Measurements from ENCODE around the gene TFF3.

The TFF3 gene

DNA sequence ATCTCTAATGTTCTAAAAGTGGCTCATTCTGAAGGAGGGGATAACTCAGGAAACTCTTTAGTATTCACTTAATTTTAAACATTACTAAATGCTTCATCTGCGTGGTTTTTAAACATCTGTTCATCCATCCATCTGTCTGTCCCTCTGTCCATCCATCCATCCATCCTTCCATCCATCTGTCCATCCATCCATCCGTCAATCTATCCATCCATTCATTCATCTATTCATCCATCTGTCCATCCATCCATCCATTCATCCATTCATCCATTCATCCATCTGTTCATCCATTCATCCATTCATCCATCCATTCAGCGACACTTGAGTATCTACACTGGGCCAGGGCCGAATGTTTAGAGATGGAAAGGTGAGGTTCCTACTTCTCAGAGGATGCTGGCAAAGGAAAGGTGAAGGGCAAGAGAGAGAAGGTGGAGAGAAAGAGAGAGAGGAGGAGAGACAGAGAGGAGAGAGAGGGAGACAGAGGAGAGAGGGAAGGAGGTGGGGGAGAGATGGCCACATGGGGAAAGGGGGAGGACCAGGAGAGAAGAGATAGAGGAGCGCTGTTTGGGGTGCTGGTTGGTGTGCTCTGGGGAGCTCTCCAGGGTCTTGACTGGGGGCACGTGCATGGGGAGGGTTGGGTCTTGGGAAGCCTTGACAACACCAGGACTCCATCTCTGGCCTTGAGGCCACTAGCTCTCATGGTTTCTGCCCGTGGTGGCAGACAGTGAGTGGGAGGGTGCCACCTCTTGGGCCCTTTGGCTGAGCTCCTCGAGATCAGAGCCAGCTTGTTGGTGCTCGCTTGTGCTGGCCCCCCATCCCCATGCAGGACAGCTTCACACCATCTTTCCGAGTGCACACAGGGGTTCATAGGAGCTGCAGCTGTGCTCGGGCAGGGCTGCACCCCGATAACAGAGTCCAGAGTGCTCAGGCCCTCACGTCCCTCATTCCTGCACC lies 50.7 kb downstream of the TFF3 start:
- no peak for DNase-seq (ENCODE audit: extremely low read depth, insufficient read length)
- H3K4me3 ChIP-seq (replicated peaks; ENCODE audit: low read depth, low read length) = no peak overlapping the region
- H3K27me3 ChIP-seq (replicated peaks; ENCODE audit: control insufficient read depth, insufficient read depth, low read length) = no peaks in the 10 kb centered on the region; the same call in 1 of the 2 replicates
- no peaks in the 10 kb centered on the region for H3K36me3 ChIP-seq (ENCODE audit: control insufficient read depth, insufficient read depth, low read length)
- TF ChIP-seq, protein P1, sequence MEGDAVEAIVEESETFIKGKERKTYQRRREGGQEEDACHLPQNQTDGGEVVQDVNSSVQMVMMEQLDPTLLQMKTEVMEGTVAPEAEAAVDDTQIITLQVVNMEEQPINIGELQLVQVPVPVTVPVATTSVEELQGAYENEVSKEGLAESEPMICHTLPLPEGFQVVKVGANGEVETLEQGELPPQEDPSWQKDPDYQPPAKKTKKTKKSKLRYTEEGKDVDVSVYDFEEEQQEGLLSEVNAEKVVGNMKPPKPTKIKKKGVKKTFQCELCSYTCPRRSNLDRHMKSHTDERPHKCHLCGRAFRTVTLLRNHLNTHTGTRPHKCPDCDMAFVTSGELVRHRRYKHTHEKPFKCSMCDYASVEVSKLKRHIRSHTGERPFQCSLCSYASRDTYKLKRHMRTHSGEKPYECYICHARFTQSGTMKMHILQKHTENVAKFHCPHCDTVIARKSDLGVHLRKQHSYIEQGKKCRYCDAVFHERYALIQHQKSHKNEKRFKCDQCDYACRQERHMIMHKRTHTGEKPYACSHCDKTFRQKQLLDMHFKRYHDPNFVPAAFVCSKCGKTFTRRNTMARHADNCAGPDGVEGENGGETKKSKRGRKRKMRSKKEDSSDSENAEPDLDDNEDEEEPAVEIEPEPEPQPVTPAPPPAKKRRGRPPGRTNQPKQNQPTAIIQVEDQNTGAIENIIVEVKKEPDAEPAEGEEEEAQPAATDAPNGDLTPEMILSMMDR (IDR thresholded peaks at IDR 0.05; ENCODE audit: insufficient read depth, low read length, poor library complexity, severe bottlenecking) = no peak

DNA sequence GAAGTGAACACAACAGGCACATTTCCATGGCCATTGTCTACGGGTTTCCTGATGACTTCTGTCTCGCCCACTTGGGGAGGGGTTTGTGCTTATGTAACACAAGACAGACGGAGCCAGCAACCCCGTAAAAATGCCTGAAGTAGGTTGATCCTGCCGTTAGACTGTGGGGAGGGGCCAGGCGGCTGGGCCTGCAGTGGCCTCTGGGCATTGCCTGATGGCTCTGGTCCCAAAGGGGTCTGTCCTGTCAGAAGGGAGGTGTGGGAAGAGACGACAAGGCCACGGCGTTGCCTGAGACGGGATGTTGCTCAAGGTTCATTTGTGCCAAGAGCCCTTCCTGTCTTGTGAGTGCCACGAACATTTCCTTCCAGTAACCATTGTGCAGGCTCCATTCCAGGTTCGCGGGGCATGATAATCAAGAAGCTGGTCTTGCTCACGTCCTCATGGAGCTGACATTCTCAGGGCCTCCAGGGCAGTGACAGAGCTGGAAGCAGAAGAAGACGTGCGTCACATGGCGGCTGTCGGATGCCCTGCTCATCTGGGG lies 51.5 kb downstream of the TFF3 start:
- Histone ChIP-seq H3K4me3 (replicated peaks; ENCODE audit: low read depth, low read length) (no peak overlapping the region), H3K36me3 (ENCODE audit: control insufficient read depth, insufficient read depth, low read length) (no peaks in the 10 kb centered on the region), H3K27me3 (replicated peaks; ENCODE audit: control insufficient read depth, insufficient read depth, low read length) (no peaks in the 10 kb centered on the region; the same call in 1 of the 2 replicates)
- TF ChIP-seq, protein P1 (IDR thresholded peaks at IDR 0.05; ENCODE audit: insufficient read depth, low read length, poor library complexity, severe bottlenecking) = no peak
- DNase-seq (ENCODE audit: extremely low read depth, insufficient read length) = no peak

DNA sequence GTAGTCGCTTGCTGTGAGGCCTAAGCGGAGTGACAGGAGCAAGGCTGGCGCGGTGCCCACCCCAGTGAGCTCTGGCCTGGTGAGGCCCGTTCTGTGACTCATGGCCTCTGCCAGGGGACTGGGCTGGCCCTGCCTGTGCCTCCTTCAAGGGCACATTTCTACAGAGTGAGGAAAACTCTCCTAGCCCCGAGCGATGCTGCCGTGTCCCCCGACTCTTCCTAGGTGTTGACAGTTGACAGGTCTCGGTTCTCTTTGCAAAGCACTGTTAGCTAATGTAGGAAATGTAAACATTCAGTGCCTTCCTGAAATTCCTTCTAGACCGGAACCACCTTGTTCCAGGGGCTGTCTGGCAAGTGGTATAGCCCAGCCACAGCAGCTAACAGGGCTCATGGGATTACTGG lies 52.4 kb downstream of the TFF3 start:
- TF ChIP-seq, protein P1 (IDR thresholded peaks at IDR 0.05; ENCODE audit: insufficient read depth, low read length, poor library complexity, severe bottlenecking) = no peak
- DNase-seq (ENCODE audit: extremely low read depth, insufficient read length) = no peak
- H3K27me3 ChIP-seq (replicated peaks; ENCODE audit: control insufficient read depth, insufficient read depth, low read length) = no peaks in the 10 kb centered on the region; the same call in 1 of the 2 replicates
- H3K4me3 ChIP-seq (replicated peaks; ENCODE audit: low read depth, low read length) = no peak overlapping the region
- H3K36me3 ChIP-seq (ENCODE audit: control insufficient read depth, insufficient read depth, low read length) = no peaks in the 10 kb centered on the region

DNA sequence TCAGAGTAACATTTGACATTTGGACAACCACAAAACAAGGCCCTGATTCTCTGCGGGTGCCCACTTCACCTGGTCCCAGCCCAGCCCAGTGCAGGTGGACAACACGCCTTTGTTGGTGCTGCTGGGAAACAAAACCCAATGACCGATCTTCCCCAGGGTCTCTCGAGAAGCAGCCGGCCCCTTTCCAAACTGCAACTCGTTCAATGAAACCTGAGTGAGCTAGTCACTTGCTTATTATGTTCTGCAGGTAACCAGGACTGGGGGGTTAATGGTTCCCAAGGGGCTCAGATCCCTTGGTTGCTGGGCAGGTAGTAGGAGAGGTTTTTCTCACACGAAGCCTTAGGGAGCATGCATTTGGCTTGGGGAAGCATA lies 53.4 kb downstream of the TFF3 start:
- no peaks in the 10 kb centered on the region; the same call in 1 of the 2 replicates for H3K27me3 ChIP-seq (replicated peaks; ENCODE audit: control insufficient read depth, insufficient read depth, low read length)
- no peaks in the 10 kb centered on the region for H3K36me3 ChIP-seq (ENCODE audit: control insufficient read depth, insufficient read depth, low read length)
- H3K4me3 ChIP-seq (replicated peaks; ENCODE audit: low read depth, low read length) = no peak overlapping the region
- no peak for DNase-seq (ENCODE audit: extremely low read depth, insufficient read length)
- TF ChIP-seq, protein P1 (IDR thresholded peaks at IDR 0.05; ENCODE audit: insufficient read depth, low read length, poor library complexity, severe bottlenecking) = no peak

Data from GM06990 (cell line).